Activated naive CD4-positive, alpha-beta T cell treated with Interleukin-2 at 50 U/mL for 16 hours (primary cell): Measurements from ENCODE around the gene CABLES2.

Experiments
- DNase-seq: peaks from one replicate; pipeline ENCODE4 v3.0.0-alpha.2; 2020

Gene CABLES2

GRCh38 chr20:62403331-62403730 lies 3.8 kb downstream of the CABLES2 start:
- DNase-seq = no peak

DNA sequence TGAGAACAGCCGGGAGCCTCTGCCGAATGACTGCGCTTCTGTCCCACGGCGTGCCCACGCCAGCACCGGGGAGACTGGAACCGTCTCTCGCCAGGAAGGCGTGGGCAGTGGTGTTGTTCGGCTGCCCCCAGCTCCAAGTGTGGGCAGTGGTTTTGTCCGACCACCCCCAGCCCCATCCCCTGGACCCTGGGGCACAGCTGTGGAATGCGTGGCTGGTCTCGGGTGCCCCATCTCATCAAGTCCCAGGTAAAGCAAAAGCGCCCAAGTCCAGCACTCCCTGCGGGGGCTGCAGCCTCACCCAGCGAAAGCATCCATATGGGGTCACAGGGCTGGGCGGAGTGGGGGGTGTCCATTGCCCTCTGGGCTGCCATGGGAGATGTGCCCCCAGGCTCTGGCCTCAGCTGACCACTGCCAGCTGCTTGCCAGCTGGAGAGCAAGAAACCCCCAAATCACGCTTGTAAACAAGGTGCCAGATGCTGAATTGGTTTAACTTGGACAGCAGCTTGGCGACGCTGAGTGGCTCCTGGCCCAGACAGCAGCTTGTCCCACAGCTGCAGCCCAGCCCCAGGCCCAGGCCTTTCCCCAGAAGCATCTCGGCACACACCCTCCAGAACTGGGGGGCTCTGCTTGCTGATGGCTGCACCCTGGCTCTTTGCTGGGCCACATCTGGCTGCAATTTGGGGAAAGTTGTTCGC lies 4.5 kb downstream of the CABLES2 start:
- no peak for DNase-seq

GRCh38 chr20:62401331-62401779 lies 5.7 kb downstream of the CABLES2 start:
- no peak for DNase-seq

DNA sequence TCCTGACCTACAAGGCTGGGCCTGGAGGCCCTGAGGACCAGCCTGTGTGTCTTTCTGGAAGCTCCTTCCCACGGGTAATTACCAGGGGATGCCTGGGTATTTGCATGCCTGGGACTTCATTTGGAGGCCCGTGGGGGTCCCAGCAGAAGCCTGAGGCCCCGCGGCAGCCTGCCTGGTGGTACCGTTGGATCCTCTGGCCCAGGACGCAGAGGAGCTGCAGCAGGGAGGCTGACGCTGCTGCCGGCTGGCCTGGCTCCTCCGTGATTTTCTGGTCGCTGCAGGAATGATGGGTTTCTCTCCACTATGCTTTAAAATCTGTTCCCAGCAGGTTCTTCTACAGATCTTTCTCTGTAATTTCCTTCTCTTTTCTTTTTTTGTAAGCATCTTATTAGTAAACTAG lies 6.5 kb downstream of the CABLES2 start:
- no peak for DNase-seq

GRCh38 chr20:62400021-62400420 lies 7.1 kb downstream of the CABLES2 start:
- DNase-seq = no peak

- no peak for DNase-seq
Observed at GRCh38 chr20:62398120-62398821, 8.8 kb downstream of the CABLES2 start.

DNA sequence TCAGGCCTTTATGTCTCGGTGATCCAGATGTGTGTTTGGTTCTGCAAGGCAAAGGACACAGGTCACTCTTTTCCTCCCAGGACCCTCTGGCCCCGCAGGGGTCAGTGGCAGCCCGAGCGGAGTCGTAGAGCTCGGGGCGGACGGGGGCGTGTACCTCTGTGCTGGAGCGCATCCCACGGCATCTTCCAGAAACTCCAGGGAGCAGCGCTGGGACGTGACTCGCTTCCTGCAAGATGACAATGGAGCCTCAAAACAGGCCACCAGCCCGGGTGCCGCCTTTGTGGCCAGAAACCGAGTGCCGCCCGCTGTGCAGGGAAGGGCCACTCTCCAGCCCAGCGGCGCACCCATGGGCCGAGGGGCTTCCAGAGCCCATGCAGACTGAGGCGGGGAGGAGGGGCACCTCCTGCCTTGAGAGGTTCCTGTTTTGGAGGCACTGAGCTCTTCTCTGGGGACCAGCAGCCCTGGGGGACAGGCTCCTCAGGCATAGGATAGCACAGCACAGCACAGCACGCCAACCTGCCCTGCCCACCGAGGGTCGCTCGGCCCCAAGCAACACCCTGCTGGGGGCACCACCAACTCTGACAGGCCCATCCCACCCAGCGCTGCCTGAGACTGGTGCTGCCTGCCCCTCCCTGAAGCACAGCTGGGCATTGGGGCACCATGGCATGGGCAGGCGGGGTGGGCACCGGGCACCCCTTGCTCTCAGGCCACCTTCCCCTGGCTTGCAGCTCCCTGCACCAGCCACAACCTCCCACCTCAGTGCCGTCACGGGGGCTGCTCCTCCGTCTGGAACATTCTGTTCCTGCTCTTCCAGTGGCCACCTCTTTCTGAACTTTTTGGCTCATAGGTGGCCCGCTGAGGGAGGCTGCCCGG lies 10.5 kb downstream of the CABLES2 start:
- DNase-seq = no peak

- no peak for DNase-seq
Observed at GRCh38 chr20:62395311-62396242, 11.5 kb downstream of the CABLES2 start.

GRCh38 chr20:62394248-62395245 lies 12.5 kb downstream of the CABLES2 start:
- no peak for DNase-seq

GRCh38 chr20:62393830-62394229 lies 13.3 kb downstream of the CABLES2 start:
- DNase-seq = no peak

DNA sequence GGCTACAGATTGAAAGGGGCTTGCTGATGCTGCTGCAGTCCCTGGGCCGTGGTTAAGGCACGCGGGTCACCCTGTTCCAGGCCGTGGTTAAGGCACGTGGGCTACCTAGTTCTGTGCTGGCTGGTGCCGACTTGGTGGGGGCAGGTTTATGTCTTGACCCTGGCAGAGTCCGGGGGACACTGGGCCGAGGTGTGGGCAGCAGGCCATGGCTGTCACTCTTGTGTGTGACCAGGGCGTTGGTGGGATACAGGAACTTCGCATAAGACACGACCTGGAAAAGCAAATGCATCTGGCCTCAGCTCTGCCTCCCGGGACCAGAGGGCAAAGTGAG lies 13.8 kb downstream of the CABLES2 start:
- DNase-seq = no peak

GRCh38 chr20:62392621-62393334 lies 14.3 kb downstream of the CABLES2 start:
- no peak for DNase-seq

DNA sequence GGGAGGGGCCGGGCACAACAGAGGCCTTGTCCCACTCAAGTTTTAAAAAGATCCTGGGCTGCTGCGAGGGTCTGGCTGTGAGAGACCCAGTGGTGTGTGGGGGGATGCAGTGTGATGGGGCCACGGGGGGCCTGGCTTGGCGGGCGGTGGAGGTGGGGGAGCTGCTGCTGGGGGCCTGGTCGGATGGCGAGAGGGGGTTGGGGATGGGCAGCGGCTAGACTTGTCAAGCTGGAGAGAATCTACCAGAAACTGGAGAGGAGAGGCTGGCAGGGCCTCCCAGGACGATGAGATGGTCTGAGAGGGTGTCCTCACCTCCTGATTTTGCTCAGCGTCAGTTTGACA lies 15.0 kb downstream of the CABLES2 start:
- DNase-seq = no peak

- DNase-seq = no peak
Observed at GRCh38 chr20:62391165-62392076, 15.7 kb downstream of the CABLES2 start.

- no peak for DNase-seq
Observed at GRCh38 chr20:62390317-62391164, 16.5 kb downstream of the CABLES2 start.

DNA sequence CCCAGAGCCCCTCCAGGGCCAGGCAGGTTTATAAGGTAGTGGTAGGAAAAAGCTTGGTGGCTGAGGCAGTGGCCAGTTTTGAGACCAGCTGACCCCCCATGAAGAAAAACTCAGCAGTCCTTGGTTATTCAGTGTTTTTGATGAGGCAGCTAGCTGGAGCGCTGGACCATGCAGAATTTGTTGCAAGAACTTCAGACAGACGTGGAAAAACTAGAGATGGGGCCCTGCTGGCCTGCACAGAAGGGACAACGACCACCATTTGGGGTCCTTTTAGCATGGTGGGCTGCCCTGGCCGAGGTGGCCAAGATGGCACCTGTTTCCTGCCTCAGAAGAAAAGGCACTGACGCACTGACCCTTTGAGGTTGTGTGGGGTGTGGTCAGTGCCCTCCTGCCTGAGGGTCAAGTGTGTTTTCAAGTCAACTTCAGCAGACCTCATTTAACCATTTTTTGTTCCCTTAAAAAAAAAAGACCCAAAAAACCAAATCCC lies 17.4 kb downstream of the CABLES2 start:
- DNase-seq = no peak

- DNase-seq = no peak
Observed at GRCh38 chr20:62388839-62389600, 18.1 kb downstream of the CABLES2 start.
